GM12878 (cell line): Measurements from ENCODE around the gene MAPT. TPM values are rescaled to one million over a fixed set of nuclear protein-coding genes. Genes with fewer than 3 reads are reported as not detected.

Experiments used
- BRCA1 ChIP-seq: IDR thresholded peaks from 2 replicates; pipeline ENCODE4 v1.6.1; 2011; ENCODE audit warnings: low read depth, low read length, improper control_type of control experiment
- E2F4 ChIP-seq: IDR thresholded peaks from 2 replicates; pipeline ENCODE4 v1.6.1; 2012; ENCODE audit warnings: low read depth, low read length, improper control_type of control experiment
- EP300 ChIP-seq, 2 experiments: fragments of 150-350 bp in 1 of 2; IDR thresholded peaks; 2 replicates each; pipeline ENCODE4 v1.6.1; 2011 to 2012; ENCODE audit warnings: low read depth in 2 of 2, low read length in 2 of 2, borderline replicate concordance in 1 of 2, improper control_type of control experiment in 1 of 2, inconsistent platforms in 1 of 2; ENCODE audit not compliant: control insufficient read depth in 1 of 2
- NR2C2 ChIP-seq: IDR thresholded peaks from 2 replicates; pipeline ENCODE4 v1.6.1; 2011; ENCODE audit warnings: borderline replicate concordance, low read depth; ENCODE audit not compliant: control insufficient read depth, insufficient read length
- PKNOX1 ChIP-seq: fragments of 450-650 bp; IDR thresholded peaks from 2 replicates; pipeline ENCODE4 v1.6.1; 2016; ENCODE audit warnings: mild to moderate bottlenecking
- RAD21 ChIP-seq: IDR thresholded peaks from 2 replicates; pipeline ENCODE4 v1.6.1; 2011; ENCODE audit warnings: mild to moderate bottlenecking, low read depth, low read length, moderate library complexity; ENCODE audit not compliant: insufficient read depth
- SIX5 ChIP-seq: IDR thresholded peaks from 2 replicates; pipeline ENCODE4 v1.6.1; 2011; ENCODE audit warnings: mild to moderate bottlenecking, low read depth, low read length, moderate library complexity; ENCODE audit not compliant: severe bottlenecking
- SRF ChIP-seq, 2 experiments: IDR thresholded peaks; 2 replicates each; pipeline ENCODE4 v1.6.1; 2011; ENCODE audit warnings: low read depth in 2 of 2, low read length in 2 of 2, mild to moderate bottlenecking in 1 of 2, moderate library complexity in 1 of 2
- ZBTB11 ChIP-seq: fragments of 450-650 bp; formaldehyde crosslinking; IDR thresholded peaks from 2 replicates; pipeline ENCODE4 v1.5.0; 2022; ENCODE audit warnings: mild to moderate bottlenecking, missing genetic modification characterization
- ZNF384 ChIP-seq: IDR thresholded peaks from 2 replicates; pipeline ENCODE4 v1.6.1; 2012; ENCODE audit warnings: low read depth, mild to moderate bottlenecking, low read length, improper control_type of control experiment, borderline replicate concordance
- polyA plus RNA-seq, 11 experiments: library from polyadenylated mRNA; depleted of rRNA in 4 of 11; unstranded in 6 of 11; stranded (reverse) in 5 of 11; fragments of >200 nt; fragmentation: Nextera tagmentation in 4 of 11; fragmentation: Illumina TruSeq in 1 of 11; extraction: Ambion mirVana in 4 of 11; extraction: Trizol in 1 of 11; gene quantifications; 1 replicate in 1 of 11; 2 replicates in 10 of 11; pipeline versions ENCODE4 v1.2.1 to v1.2.3, GENCODE V29; 2011 to 2016; ENCODE audit warnings: inconsistent platforms in 2 of 11, missing spikeins in 2 of 11, low read depth in 1 of 11
- total RNA-seq, 4 experiments: library from RNA; depleted of rRNA in 3 of 4; stranded (reverse); fragments of >200 nt in 3 of 4; fragmentation: Illumina TruSeq in 1 of 4; extraction: Trizol in 1 of 4; gene quantifications; 2 replicates each; pipeline versions ENCODE4 v1.2.1 to v1.2.3, GENCODE V29; 2013 to 2021

MAPT gene
- total and polyA plus RNA-seq, 10 of the 15 experiments (the other 5 are each of a cell fraction or from before 2014, with no cell fraction given): under 0.01 to 0.05 (median 0.03) TPM; not detected in 7

DNA sequence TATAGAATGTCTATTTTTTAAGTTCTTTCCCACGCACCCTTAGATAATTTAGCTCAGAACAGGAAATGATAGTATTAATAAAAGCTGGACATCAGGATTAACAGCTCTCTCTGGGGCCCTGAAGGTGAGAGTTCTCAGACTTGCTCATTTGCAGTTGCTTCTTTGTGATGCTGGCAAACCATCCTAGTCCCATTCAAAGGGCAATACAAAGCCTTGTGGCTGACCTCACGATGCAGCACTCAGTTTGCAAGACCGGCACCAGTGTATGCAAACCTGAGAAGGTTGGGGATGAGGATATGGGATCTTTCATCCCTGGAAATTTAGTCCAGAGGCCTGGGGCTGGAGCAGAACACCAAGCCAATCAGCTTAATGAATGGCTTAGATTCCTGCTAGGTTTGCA is 134.0 kb downstream of the MAPT start (continued):
- no peak for TF ChIP-seq EP300 (IDR thresholded peaks at IDR 0.05; ENCODE audit: borderline replicate concordance in 1 of 2, control insufficient read depth in 1 of 2, low read depth in 2 of 2, low read length in 2 of 2)
- TF ChIP-seq SRF (IDR thresholded peaks at IDR 0.05; ENCODE audit: low read depth in 2 of 2, low read length in 2 of 2): no peak
- TF ChIP-seq NR2C2: no peak
- TF ChIP-seq BRCA1: no peak
- no peak for TF ChIP-seq PKNOX1
- TF ChIP-seq RAD21: no peak
- no peak for TF ChIP-seq ZBTB11 (CRISPR knock-in tag)
- TF ChIP-seq SIX5: no peak
- no peak for TF ChIP-seq ZNF384
- TF ChIP-seq E2F4: no peak
